Measurements from ENCODE around the gene SPATA9.

GRCh38 chr5:95690333-95690732, 7.5 kb upstream of the SPATA9 start:
- TF ChIP-seq CTCF (tag by site-specific recombination; IDR thresholded peaks at IDR 0.05) (no peak), ZNF501 (tag by site-specific recombination; IDR thresholded peaks at IDR 0.05) (no peak), ZNF274 (IDR thresholded peaks at IDR 0.05; ENCODE audit: low read length) (no peak), ZNF274 (tag by site-specific recombination; IDR thresholded peaks at IDR 0.05; ENCODE audit: borderline replicate concordance) (no peak), ZNF26 (tag by site-specific recombination; IDR thresholded peaks at IDR 0.05) (no peak), ZNF747 (tag by site-specific recombination; IDR thresholded peaks at IDR 0.05) (no peak), ZNF10 (tag by site-specific recombination; IDR thresholded peaks at IDR 0.05) (no peak), ZBTB44 (tag by site-specific recombination; IDR thresholded peaks at IDR 0.05) (no peak), ZNF777 (tag by site-specific recombination; IDR thresholded peaks at IDR 0.05; ENCODE audit: borderline replicate concordance) (no peak), ATF2 (tag by site-specific recombination; IDR thresholded peaks at IDR 0.05; ENCODE audit: low read depth) (no peak), ZNF174 (tag by site-specific recombination; IDR thresholded peaks at IDR 0.05) (no peak), ZNF670 (tag by site-specific recombination; IDR thresholded peaks at IDR 0.05; ENCODE audit: low read depth) (no peak), YY1 (tag by site-specific recombination; IDR thresholded peaks at IDR 0.05) (no peak), ZNF792 (tag by site-specific recombination; IDR thresholded peaks at IDR 0.05) (no peak), ZSCAN4 (tag by site-specific recombination; IDR thresholded peaks at IDR 0.05) (no peak)
